ENCODE measurements around the gene ANO7.

ANO7 gene

DNA sequence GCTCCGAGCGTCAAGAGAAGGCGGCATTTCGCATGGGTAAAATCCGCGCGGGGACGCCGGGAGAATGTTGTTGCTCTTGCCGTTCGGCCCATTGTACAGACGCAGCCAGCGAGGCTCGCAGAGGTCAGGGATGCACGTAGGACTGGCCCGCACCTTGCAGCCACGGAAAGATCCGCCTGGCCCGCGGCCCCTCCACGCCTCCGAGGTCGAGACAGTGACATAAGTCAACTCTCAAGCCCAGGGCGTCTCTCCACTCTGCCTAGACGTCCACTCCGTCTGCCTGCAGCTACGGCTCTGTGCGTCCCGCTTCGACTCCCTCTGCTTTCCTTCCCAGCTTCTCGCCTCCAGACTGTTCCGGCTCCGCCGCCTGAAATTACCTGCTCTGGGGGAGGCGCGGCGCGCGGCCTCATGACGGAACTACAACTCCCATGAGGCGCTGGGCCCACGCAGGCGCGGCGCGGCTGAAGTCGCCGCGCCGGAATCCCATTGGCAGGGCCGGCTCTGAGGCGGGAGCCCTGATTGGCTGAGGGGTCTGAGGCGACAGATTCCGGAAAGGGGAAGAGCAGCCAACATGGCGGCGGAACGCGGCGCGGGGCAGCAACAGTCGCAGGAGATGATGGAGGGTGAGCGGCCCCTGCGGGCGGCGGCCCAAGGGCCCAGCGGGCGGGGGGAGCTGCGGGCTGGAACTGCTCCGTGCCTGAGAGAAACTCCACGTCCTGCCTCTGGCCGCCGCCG lies 38.4 kb upstream of the ANO7 start, which contains the start of gene PPP1R7:
PPP1R7 (plus strand) TSS at position 543 of the 735 bp plus-strand sequence; CDS start at position 572, 29 bp downstream.
- peak; percentile 99 for DNase-seq (ENCODE audit: low spot score)
- in situ Hi-C loops (cut with MboI; ENCODE audit: low sequenced_read_pairs, unreplicated experiment): no loop called here
- TF ChIP-seq, protein P1, sequence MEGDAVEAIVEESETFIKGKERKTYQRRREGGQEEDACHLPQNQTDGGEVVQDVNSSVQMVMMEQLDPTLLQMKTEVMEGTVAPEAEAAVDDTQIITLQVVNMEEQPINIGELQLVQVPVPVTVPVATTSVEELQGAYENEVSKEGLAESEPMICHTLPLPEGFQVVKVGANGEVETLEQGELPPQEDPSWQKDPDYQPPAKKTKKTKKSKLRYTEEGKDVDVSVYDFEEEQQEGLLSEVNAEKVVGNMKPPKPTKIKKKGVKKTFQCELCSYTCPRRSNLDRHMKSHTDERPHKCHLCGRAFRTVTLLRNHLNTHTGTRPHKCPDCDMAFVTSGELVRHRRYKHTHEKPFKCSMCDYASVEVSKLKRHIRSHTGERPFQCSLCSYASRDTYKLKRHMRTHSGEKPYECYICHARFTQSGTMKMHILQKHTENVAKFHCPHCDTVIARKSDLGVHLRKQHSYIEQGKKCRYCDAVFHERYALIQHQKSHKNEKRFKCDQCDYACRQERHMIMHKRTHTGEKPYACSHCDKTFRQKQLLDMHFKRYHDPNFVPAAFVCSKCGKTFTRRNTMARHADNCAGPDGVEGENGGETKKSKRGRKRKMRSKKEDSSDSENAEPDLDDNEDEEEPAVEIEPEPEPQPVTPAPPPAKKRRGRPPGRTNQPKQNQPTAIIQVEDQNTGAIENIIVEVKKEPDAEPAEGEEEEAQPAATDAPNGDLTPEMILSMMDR (IDR thresholded peaks at IDR 0.05; ENCODE audit: borderline replicate concordance, control extremely low read depth, extremely low read depth, insufficient read depth, missing control alignments): peak; percentile 68

DNA sequence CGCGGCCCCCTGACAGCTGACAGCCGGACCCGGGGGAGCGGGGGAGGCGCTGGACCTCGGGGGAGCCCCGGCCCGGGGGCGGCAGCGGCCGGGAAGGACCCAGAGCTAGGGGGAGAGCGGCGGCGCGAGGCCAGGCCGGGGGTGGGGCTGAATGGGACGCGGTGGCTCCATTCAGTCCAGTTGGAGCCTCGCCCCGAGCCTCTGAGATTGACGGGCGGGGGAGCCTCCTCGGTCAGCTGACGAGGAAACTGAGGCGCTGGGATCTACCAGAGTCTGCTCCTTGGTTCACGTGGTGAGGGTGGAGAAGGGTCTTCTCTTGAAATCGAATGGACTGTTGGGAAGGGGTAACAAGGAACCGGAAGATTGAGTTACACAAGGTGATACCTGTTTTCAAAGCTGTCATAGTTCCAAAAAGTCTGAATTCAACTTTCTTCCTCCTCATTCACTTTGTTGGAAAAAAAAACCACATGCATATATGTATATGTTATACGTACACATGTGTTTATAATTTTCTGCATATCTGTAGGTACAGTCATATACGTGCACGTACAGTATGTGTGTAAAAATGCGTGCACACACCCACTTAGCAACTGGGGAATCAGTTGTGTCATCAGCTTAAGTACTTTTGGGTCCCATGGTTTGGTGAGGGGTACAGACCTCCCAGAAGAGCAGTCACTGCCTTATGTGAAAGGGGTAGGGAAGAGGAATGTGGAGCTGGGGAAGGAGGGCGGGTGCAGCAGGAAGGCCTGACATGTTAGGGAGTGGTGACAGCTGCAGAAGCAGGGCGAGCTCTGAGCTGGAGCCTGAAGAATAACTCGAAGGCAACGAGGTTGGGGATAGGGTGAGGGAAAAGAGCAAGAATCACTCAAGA lies 37.6 kb upstream of the ANO7 start:
- TF ChIP-seq, protein P1 (IDR thresholded peaks at IDR 0.05; ENCODE audit: borderline replicate concordance, control extremely low read depth, extremely low read depth, insufficient read depth, missing control alignments): no peak
- no peak for DNase-seq (ENCODE audit: low spot score)
- in situ Hi-C loops (cut with MboI; ENCODE audit: low sequenced_read_pairs, unreplicated experiment): no loop called here

DNA sequence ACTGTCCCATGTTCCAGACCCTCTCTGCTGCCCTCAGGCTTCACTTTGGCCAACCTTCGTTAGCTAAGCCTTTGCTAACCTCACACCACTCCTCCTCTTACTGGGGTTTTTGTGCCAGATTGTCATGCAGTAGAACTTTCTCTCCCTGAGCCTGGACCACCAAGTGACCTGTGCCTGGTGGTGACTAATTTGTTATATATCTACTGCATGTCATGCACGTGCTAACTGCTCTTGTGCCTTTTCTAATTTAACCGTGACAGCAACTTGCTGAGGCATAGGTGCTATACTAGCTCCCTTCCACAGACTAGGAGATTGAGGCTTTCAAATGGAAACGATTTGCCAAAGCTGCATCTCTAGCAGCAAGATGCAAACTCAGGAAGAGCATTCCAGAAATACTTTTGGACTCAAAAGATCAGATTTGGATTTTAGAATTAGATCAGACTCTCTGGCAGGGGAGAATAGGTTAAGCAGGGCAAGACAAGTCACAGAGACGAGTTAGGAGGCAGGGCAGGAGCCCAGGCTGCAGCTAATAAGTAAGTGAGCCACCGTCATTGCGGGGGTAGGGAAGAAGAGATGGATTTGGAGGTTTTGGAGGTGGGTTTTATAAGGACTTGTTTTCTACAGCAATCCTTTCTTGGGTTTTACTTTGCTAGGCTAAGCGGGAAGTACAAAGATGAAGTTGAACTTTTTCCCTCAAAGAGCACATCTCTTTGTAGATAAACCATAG lies 36.4 kb upstream of the ANO7 start:
- TF ChIP-seq, protein P1 (IDR thresholded peaks at IDR 0.05; ENCODE audit: borderline replicate concordance, control extremely low read depth, extremely low read depth, insufficient read depth, missing control alignments): no peak
- DNase-seq (ENCODE audit: low spot score): no peak
- in situ Hi-C loops (cut with MboI; ENCODE audit: low sequenced_read_pairs, unreplicated experiment): no loop called here

GRCh38 chr2:241153616-241154015 lies 34.9 kb upstream of the ANO7 start:
- in situ Hi-C loops (cut with MboI; ENCODE audit: low sequenced_read_pairs, unreplicated experiment): no loop called here

GRCh38 chr2:241154915-241155314 lies 33.6 kb upstream of the ANO7 start:
- in situ Hi-C loops (cut with MboI; ENCODE audit: low sequenced_read_pairs, unreplicated experiment): no loop called here
- TF ChIP-seq, protein P1 (IDR thresholded peaks at IDR 0.05; ENCODE audit: borderline replicate concordance, control extremely low read depth, extremely low read depth, insufficient read depth, missing control alignments): no peak
- DNase-seq (ENCODE audit: low spot score): no peak

More at GRCh38 chr2:241153616-241154015, 34.9 kb upstream of the ANO7 start:
- DNase-seq (ENCODE audit: low spot score): no peak
- TF ChIP-seq, protein P1 (IDR thresholded peaks at IDR 0.05; ENCODE audit: borderline replicate concordance, control extremely low read depth, extremely low read depth, insufficient read depth, missing control alignments): no peak

GRCh38 chr2:241155936-241156335 lies 32.5 kb upstream of the ANO7 start:
- TF ChIP-seq, protein P1 (IDR thresholded peaks at IDR 0.05; ENCODE audit: borderline replicate concordance, control extremely low read depth, extremely low read depth, insufficient read depth, missing control alignments): no peak
- in situ Hi-C loops (cut with MboI; ENCODE audit: low sequenced_read_pairs, unreplicated experiment): no loop called here
- no peak for DNase-seq (ENCODE audit: low spot score)
